Stimulated activated CD8-positive, alpha-beta memory T cell treated with anti-CD3 and anti-CD28 coated beads, Interleukin-4, amount 100 ng/mL, for 48 hours (primary cell): Measurements from ENCODE around the gene TBC1D7.

Experiments used
- DNase-seq: peaks from one replicate; pipeline ENCODE4 v3.0.0-alpha.2; 2020

The TBC1D7 gene

DNA sequence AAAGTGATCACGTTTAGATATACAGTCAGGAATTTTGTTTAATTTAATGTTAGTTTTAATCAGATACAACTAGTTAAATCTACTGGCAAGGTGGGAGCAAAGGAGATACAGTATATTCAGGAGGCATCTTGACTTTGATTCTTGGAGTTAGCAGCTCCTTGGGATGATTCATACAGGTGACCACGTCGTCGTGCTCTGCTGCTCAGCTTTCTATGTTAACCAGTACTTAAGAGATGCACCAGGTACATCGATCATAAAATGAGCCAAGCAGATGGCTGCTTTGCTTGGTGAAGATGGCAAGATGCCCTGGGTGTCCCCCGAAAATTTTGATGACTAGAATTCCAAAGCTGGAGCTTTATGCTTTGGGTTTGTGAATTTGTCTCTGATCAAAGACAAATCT lies 64.7 kb downstream of the TBC1D7 start:
- DNase-seq: no peak

- no peak for DNase-seq
These were observed 65.8 kb downstream of the TBC1D7 start for GRCh38 chr6:13262302-13263230.

DNA sequence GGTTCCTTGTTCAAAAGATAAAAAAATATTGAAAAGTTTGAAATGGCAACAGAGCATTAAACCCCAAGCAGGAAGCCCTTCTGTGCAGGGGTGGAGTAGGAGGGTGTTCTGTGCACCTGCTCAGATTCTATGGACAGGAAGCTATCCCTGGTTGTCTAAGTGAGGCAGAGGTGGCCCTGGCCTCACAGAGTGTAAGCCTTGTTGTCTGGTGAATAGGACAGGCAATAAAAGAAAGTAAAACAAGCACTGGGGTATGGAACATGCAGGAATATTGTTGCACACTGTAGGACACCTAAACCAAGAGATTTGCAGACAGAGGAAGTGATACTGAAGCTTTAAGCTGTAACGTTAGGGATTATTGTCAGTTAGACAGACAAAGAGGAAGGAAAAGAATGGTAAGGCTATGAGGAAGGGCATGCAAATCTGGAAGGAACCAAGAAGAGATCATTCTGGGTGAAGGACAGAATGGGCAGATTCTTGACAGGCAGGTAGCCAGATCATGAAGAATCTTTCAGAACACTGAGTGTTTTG lies 66.8 kb downstream of the TBC1D7 start:
- DNase-seq: no peak

DNA sequence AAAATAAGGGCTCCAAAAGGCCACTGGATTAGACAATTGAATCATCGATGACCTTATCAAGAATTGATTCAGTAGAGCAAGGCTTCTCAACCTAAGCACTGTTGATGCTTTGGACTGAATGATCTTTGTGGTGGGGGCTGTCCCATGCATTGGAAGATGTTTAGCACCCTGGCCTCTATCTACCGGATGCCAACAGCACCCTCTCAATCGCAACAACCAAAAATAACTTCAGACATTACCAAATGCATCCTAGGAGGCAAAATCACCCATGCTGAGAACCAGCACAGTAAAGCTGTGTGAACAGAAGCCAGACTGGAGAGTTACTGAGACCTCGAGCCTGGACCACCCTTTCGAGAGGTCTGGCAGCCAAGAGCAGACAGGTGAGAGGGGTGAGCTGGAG lies 67.5 kb downstream of the TBC1D7 start:
- no peak for DNase-seq

DNA sequence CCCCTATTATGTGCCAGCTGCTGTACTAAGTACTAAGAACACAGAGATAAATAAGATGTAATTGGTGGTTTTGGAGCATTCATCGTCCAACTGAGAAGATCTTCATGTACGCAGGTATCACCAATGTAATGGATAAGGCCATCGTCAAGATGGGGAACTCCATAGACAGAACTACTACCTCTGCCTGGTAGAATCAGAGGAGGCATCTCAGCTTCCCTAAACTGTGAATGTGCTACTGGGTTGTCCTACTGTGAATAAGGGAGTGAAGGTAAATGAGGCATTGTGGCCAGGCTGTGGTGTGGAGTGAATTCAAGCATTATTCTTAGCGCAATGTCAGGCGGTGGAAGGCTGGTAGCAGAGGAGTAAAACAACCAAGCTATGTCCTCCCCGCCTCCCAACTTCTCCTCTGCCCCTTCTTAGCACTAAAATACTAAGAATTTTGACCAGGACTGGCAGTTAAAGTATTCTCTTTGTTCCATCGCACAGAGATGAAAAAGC lies 68.2 kb downstream of the TBC1D7 start:
- no peak for DNase-seq

- DNase-seq: no peak
These were observed 68.9 kb downstream of the TBC1D7 start for GRCh38 chr6:13259393-13259792.

GRCh38 chr6:13256266-13257001 lies 71.9 kb downstream of the TBC1D7 start:
- DNase-seq: no peak
